ENCODE results near the gene INSR. TPM values are rescaled to one million over a fixed set of nuclear protein-coding genes. Genes with fewer than 3 reads are reported as not detected.

INSR gene
- total RNA-seq, 2 experiments from 2014 or later: 0.87 to 1.0 TPM

DNA sequence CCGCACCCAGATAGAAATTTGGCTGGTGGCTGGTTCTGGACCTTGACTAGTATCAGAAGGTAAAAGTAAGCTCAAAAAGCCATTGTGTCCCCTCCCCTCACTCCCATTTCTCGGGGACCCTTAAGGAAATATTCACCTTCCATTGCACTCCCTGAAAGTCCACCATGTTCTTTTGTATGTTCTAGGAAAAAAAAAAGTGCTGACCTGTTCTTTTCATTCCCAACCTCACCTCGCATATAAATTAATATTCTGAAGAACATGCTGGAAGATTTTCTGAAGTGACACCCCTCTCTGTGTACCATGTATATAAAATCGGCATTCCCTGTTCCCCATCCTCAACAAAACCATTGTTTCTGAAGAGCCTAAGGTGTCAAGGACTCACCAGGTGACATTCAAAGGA, 181.5 kb downstream of the INSR start:
- Mint-ChIP-seq H3K27ac (no peak overlapping the region), H3K4me1 (ENCODE audit: low read depth) (no peaks in the 10 kb centered on the region), H3K27me3 (no peaks in the 10 kb centered on the region), H3K9me3 (no peaks in the 10 kb centered on the region), H3K36me3 (ENCODE audit: low read depth) (no peaks in the 10 kb centered on the region), H3K4me3 (no peak overlapping the region)
- TF ChIP-seq, protein P1, sequence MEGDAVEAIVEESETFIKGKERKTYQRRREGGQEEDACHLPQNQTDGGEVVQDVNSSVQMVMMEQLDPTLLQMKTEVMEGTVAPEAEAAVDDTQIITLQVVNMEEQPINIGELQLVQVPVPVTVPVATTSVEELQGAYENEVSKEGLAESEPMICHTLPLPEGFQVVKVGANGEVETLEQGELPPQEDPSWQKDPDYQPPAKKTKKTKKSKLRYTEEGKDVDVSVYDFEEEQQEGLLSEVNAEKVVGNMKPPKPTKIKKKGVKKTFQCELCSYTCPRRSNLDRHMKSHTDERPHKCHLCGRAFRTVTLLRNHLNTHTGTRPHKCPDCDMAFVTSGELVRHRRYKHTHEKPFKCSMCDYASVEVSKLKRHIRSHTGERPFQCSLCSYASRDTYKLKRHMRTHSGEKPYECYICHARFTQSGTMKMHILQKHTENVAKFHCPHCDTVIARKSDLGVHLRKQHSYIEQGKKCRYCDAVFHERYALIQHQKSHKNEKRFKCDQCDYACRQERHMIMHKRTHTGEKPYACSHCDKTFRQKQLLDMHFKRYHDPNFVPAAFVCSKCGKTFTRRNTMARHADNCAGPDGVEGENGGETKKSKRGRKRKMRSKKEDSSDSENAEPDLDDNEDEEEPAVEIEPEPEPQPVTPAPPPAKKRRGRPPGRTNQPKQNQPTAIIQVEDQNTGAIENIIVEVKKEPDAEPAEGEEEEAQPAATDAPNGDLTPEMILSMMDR (IDR thresholded peaks at IDR 0.05): no peak
- DNase-seq (no peak), ATAC-seq (no peak)
- POLR2A ChIA-PET: no interaction called here
- CTCF ChIA-PET: interaction anchor here (1.2 to 2.6 kb wide), 3 partner anchors 11 to 255 kb away, joined by 4 to 6 read pairs (median 5); no protein-coding TSS in a partner anchor
- intact Hi-C loops (cut with micrococcal nuclease): no loop called here

DNA sequence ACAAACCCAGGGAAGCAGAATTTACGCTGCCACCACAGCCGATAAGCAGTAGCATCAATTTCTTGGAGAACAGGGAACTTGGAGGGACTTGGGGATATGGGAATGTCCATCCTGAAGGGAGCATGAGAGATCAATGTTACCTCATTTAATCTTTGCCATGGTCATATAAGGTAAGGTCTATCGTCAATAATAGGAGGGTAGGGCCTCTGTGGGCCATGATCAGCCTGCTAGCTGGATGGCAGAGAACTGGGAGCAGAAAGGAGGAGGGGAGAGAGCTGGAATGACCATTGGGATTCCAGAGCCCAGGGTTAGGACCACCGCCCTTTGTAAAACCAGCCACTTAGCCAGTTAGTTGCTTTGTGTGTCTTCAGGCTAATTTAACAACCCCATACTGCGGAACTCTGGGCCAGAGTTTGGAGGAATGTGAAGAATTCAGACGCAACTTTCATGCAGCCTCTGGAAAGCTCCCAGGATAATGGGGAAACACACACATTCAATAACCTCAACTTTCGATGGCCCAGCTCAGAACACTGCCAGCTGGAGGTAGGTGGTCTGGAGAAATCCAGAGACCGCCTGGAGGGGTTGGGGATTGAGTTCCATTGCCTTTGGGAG, 184.4 kb downstream of the INSR start:
- DNase-seq (no peak), ATAC-seq (no peak)
- TF ChIP-seq, protein P1 (IDR thresholded peaks at IDR 0.05): no peak
- CTCF ChIA-PET: interaction anchor here (1.2 kb wide), 1 partner anchor 230 kb away, joined by 3 read pairs; no protein-coding TSS in a partner anchor
- intact Hi-C loops (cut with micrococcal nuclease): no loop called here
- Mint-ChIP-seq H3K27me3 (no peaks in the 10 kb centered on the region), H3K4me1 (ENCODE audit: low read depth) (no peaks in the 10 kb centered on the region), H3K36me3 (ENCODE audit: low read depth) (no peaks in the 10 kb centered on the region), H3K4me3 (no peak overlapping the region), H3K27ac (no peak overlapping the region), H3K9me3 (no peaks in the 10 kb centered on the region)
- POLR2A ChIA-PET: no interaction called here

DNA sequence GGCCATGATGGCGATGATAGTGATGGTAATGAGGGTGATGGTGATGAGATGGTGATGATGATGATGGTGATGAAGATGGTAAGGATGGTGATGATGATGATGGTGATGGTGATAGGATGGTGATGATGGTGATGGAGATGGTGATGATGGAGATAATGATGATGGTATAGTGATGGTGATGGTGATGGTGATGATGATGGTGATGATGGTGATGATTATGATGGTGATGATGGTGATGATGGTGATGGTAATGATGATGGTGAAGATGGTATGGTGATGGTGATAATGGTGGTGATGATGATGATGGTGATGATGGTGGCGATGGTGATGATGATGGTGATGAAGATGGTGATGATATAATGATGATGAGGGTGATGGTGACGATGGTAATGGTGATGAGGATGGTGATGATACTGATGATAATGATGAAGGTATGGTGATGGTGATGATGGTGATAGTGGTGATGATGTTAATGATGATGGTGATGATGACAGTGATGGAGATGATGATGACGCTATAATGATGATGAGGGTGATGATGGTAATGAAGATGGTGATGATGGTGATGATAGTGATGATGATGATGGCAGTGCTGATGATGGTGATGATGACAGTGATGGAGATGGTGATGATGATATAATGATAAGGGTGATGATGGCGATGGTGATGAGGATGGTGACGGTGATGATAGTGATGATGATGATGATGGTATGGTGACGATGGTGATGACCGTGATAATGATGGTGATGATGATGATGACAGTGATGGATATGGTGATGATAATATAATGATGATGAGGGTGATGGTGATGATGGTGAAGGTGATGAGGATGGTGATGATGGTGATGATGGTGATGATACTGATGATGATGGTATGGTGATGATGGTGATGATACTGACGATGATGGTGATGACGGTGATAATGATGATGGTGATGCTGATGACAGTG, 187.2 kb downstream of the INSR start:
- TF ChIP-seq, protein P1 (IDR thresholded peaks at IDR 0.05): no peak
- H3K9me3 Mint-ChIP-seq: no peaks in the 10 kb centered on the region
- ATAC-seq: no peak
- H3K27ac Mint-ChIP-seq: no peak overlapping the region
- H3K4me3 Mint-ChIP-seq: no peak overlapping the region
- H3K27me3 Mint-ChIP-seq: no peaks in the 10 kb centered on the region
- CTCF ChIA-PET: no interaction called here
- intact Hi-C loops (cut with micrococcal nuclease): no loop called here
- no peak for DNase-seq
- POLR2A ChIA-PET: no interaction called here
- H3K36me3 Mint-ChIP-seq (ENCODE audit: low read depth): no peaks in the 10 kb centered on the region
- peaks cover 3% of the 10 kb centered on the region for H3K4me1 Mint-ChIP-seq (ENCODE audit: low read depth)

DNA sequence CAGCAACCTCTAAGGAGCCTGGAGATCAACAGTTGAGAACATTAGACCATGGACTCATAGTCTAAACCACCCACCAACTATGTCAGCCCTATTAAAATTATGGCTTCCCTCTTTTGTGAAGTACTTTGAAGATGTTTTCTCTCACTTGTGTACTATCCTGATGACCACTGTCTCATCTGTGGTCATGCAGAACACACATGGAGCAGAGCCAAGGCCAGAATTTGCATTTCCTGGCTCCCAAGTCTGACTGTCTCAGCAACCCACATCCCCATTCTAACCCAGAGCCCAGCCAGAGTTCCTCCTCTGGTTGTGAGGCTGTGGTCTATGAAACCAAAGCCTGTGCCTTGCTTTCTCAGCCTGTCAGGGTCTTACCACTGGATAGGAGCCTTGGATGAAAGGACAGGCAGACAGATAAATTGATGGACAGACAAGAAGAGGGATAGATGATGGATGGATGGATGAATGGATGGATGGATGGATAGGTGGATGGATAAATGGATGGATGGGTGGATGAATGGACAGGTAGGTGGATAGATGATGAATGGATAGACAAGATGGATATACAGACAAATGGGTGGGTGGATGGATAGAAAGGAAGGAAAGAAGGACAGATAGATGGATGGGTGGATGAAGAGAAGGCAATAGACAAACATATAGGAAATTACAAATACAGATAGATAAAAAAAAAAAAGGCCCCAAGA, 189.3 kb downstream of the INSR start:
- ChIA-PET POLR2A (no interaction called here), CTCF (interaction anchor here (1.8 kb wide), 1 partner anchor 464 kb away, joined by 4 read pairs; no protein-coding TSS in a partner anchor)
- ATAC-seq (no peak), DNase-seq (no peak)
- no peaks in the 10 kb centered on the region for H3K36me3 Mint-ChIP-seq (ENCODE audit: low read depth)
- H3K4me1 Mint-ChIP-seq (ENCODE audit: low read depth): peaks cover 9% of the 10 kb centered on the region
- H3K27ac Mint-ChIP-seq: no peak overlapping the region
- TF ChIP-seq, protein P1 (IDR thresholded peaks at IDR 0.05): no peak
- H3K9me3 Mint-ChIP-seq: no peaks in the 10 kb centered on the region
- intact Hi-C loops (cut with micrococcal nuclease): loop anchor here (5.0 kb wide), 1 partner anchor 237 kb away; no protein-coding TSS in a partner anchor
- no peaks in the 10 kb centered on the region for H3K27me3 Mint-ChIP-seq
- H3K4me3 Mint-ChIP-seq: no peak overlapping the region

All from activated CD8-positive, alpha-beta T cell treated with anti-CD3 and anti-CD28 coated beads for 36 hours (primary cell).